K562 (cell line): Measurements from ENCODE around the gene UBASH3A. TPM values are rescaled to one million over a fixed set of nuclear protein-coding genes. Genes with fewer than 3 reads are reported as not detected.
A peak's percentile ranks its signal among the peaks of the same experiment; 100 is the strongest.

Source experiments
- CEBPB ChIP-seq: fragments of 450-650 bp; IDR thresholded peaks from 2 replicates; pipeline ENCODE4 v1.6.1; 2016; ENCODE audit warnings: missing genetic modification characterization, missing compliant biosample characterization
- FOXK2 ChIP-seq, 2 experiments: fragments of 450-650 bp; IDR thresholded peaks in 1 of 2; conservative IDR thresholded peaks in 1 of 2; 2 replicates each; pipeline ENCODE4 v1.6.1; 2016; ENCODE audit warnings: low read depth in 2 of 2, mild to moderate bottlenecking in 1 of 2
- GABPA ChIP-seq: fragments of 200-800 bp; sonication (Bioruptor generic); conservative IDR thresholded peaks from 2 replicates; pipeline ENCODE4 v1.6.1; 2016; ENCODE audit warnings: low read depth, missing genetic modification characterization, missing compliant biosample characterization
- GTF2E2 ChIP-seq: fragments of 200-800 bp; sonication (Bioruptor generic); IDR thresholded peaks from 2 replicates; pipeline ENCODE4 v1.6.1; 2016; ENCODE audit warnings: missing genetic modification characterization, missing compliant biosample characterization
- KDM1A ChIP-seq, 2 experiments: fragments of 450-650 bp; IDR thresholded peaks; 2 replicates each; pipeline ENCODE4 v1.6.1; 2016; ENCODE audit warnings: mild to moderate bottlenecking in 2 of 2
- PML ChIP-seq: IDR thresholded peaks from 2 replicates; pipeline ENCODE4 v1.6.1; 2012; ENCODE audit warnings: low read length, inconsistent platforms
- RBFOX2 ChIP-seq: fragments of 200-400 bp; formaldehyde crosslinking; IDR thresholded peaks from 2 replicates; pipeline ENCODE4 v1.6.1; 2017; ENCODE audit warnings: low read depth, mild to moderate bottlenecking, low read length, moderate library complexity
- RFX1 ChIP-seq: fragments of 450-650 bp; IDR thresholded peaks from 2 replicates; pipeline ENCODE4 v1.6.1; 2016; ENCODE audit warnings: mild to moderate bottlenecking, moderate library complexity
- RREB1 ChIP-seq: fragments of 250-450 bp; sonication (Bioruptor Pico); IDR thresholded peaks from 2 replicates; pipeline ENCODE4 v1.4.0; 2020
- SOX6 ChIP-seq: fragments of 450-650 bp; IDR thresholded peaks from 2 replicates; pipeline ENCODE4 v1.6.1; 2014; ENCODE audit warnings: mild to moderate bottlenecking
- SRF ChIP-seq, 2 experiments: fragments of 250-450, 450-650 bp in 1 of 2; sonication (Bioruptor Pico) in 1 of 2; sonication (generic) in 1 of 2; formaldehyde crosslinking; IDR thresholded peaks; 2 replicates each; pipeline versions ENCODE4 v1.5.0 to v1.5.1; 2020 to 2022; ENCODE audit warnings: mild to moderate bottlenecking in 1 of 2, missing genetic modification reagents in 1 of 2
- TBP ChIP-seq: optimal IDR thresholded peaks from 2 replicates; pipeline ENCODE3; 2011; ENCODE audit warnings: low read depth, low read length, improper control_type of control experiment
- ZKSCAN1 ChIP-seq: fragments of 150-350 bp; IDR thresholded peaks from 2 replicates; pipeline ENCODE4 v1.6.1; 2016; ENCODE audit warnings: low read depth, low read length
- polyA plus RNA-seq, 8 experiments: library from polyadenylated mRNA; depleted of rRNA in 4 of 8; stranded (reverse) in 5 of 8; unstranded in 3 of 8; fragments of >200 nt; fragmentation: Nextera tagmentation in 2 of 8; fragmentation: Illumina TruSeq in 1 of 8; extraction: Ambion mirVana in 2 of 8; extraction: Trizol in 1 of 8; gene quantifications; 2 replicates each; pipeline versions ENCODE4 v1.2.1 to v1.2.3, GENCODE V29; 2011 to 2014; ENCODE audit warnings: inconsistent platforms in 1 of 8, missing spikeins in 1 of 8
- total RNA-seq, 7 experiments: library from RNA; depleted of rRNA in 6 of 7; stranded (reverse); fragments of >200 nt in 6 of 7; fragmentation: Illumina TruSeq in 2 of 7; extraction: Trizol in 2 of 7; gene quantifications; 2 replicates each; pipeline versions ENCODE4 v1.2.1 to v1.2.3, GENCODE V29; 2011 to 2021; ENCODE audit warnings: low replicate concordance in 1 of 7
- TF ChIP-seq, protein P1 (sequence below), 3 experiments: fragments of 200-800 bp in 1 of 3; sonication (Bioruptor generic) in 1 of 3; sonication (generic) in 1 of 3; formaldehyde crosslinking in 1 of 3; IDR thresholded peaks; 2 replicates each; pipeline versions ENCODE4 v1.6.1 to v1.8.0; 2016 to 2022; ENCODE audit warnings: mild to moderate bottlenecking in 2 of 3, missing compliant biosample characterization in 2 of 3, missing genetic modification characterization in 2 of 3, missing genetic modification reagents in 1 of 3
- TF ChIP-seq, protein P2 (sequence below): fragments of 250-450 bp; sonication (Bioruptor Pico); IDR thresholded peaks from 2 replicates; pipeline ENCODE4 v1.8.0; 2022; ENCODE audit warnings: moderate library complexity, mild to moderate bottlenecking, inconsistent platforms
- TF ChIP-seq, protein P3 (sequence below): sonication (generic); formaldehyde crosslinking; IDR thresholded peaks from 2 replicates; pipeline ENCODE4 v1.8.0; 2022; ENCODE audit warnings: mild to moderate bottlenecking, missing genetic modification reagents

UBASH3A gene
- total and polyA plus RNA-seq, 9 of the 15 experiments (the other 6 are each of a cell fraction or from before 2014, with no cell fraction given) = 0.23 to 1.8 (median 1.1) TPM

DNA sequence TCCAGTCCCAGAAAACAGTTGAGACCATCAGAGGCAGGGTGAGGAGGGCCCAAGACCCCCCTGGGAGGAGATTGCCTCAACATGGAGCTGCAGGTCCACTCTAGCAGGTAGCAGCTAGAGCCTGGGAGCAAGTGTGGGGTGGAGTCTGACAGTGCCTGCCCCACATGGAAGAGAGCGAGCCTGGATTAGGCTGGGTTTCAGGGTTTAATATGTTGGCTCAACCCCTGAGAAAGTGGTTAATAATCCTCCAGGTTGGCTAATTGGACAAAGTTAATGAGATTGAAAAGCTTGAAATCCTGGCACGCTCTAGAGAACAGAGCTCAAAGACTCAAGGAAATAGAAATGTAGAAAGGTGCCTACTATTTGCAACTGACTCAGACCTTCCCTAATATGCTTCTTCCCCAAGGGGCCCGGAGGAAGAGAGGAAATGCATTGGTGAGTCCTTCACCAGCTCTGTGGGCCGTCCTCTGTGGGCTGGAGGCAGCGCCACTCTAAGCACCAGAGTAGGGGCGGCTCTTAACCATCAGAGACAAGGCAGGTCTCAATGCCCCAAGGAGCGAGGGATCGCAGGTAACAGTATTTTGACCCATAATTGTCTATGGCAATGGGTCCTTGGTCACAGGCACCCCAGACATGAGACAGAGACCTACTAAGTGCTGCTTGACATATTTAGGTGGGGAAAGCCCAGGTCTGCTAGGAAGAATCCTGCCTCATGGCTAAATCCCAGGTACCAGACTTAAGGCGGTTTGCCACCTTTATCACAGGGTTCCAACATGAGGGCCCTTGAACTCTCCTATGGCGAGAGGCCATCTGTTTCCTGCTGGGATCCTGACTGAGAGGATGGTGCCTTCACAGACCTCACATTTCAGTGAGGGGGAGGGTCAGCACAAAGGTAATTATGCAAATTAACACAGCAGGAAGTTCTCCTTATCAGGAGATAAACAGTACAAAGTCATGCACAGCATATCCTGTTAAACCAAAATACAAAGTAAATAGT is 58.5 kb downstream of the UBASH3A start (continued):
- TF ChIP-seq RREB1 (CRISPR knock-in tag) (no peak), SRF (CRISPR knock-in tag; IDR thresholded peaks at IDR 0.05) (peak in 1 of 2 experiments; percentile 88; a peak in 2 of 4 replicates), RFX1 (no peak), FOXK2 (conservative IDR thresholded peaks at IDR 0.05 in 1 of 2, IDR thresholded peaks at IDR 0.05 in 1 of 2; ENCODE audit: low read depth in 2 of 2) (no peak), KDM1A (IDR thresholded peaks at IDR 0.05) (peak in 1 of 2 experiments; percentile 36; a peak in 2 of 4 replicates), RBFOX2 (0 out of 2 replicates have a peak, but pooled peaks have one; percentile 27), GABPA (tag) (peak; percentile 45; the same call in 1 of the 2 replicates), ZKSCAN1 (peak; percentile 90), GTF2E2 (tag) (0 out of 2 replicates have a peak, but pooled peaks have one; percentile 38), TBP (peak; percentile 59), PML (peak; percentile 43; the same call in 1 of the 2 replicates), SOX6 (peak; percentile 75; the same call in 1 of the 2 replicates), CEBPB (no peak)
- TF ChIP-seq, protein P1, sequence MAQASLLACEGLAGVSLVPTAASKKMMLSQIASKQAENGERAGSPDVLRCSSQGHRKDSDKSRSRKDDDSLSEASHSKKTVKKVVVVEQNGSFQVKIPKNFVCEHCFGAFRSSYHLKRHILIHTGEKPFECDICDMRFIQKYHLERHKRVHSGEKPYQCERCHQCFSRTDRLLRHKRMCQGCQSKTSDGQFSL (CRISPR knock-in tag; IDR thresholded peaks at IDR 0.05) = no peak
- TF ChIP-seq, protein P1 (tag; IDR thresholded peaks at IDR 0.05) = no peak
- TF ChIP-seq, protein P2, sequence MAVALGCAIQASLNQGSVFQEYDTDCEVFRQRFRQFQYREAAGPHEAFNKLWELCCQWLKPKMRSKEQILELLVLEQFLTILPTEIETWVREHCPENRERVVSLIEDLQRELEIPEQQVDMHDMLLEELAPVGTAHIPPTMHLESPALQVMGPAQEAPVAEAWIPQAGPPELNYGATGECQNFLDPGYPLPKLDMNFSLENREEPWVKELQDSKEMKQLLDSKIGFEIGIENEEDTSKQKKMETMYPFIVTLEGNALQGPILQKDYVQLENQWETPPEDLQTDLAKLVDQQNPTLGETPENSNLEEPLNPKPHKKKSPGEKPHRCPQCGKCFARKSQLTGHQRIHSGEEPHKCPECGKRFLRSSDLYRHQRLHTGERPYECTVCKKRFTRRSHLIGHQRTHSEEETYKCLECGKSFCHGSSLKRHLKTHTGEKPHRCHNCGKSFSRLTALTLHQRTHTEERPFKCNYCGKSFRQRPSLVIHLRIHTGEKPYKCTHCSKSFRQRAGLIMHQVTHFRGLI (CRISPR knock-in tag) = no peak
- TF ChIP-seq, protein P3, sequence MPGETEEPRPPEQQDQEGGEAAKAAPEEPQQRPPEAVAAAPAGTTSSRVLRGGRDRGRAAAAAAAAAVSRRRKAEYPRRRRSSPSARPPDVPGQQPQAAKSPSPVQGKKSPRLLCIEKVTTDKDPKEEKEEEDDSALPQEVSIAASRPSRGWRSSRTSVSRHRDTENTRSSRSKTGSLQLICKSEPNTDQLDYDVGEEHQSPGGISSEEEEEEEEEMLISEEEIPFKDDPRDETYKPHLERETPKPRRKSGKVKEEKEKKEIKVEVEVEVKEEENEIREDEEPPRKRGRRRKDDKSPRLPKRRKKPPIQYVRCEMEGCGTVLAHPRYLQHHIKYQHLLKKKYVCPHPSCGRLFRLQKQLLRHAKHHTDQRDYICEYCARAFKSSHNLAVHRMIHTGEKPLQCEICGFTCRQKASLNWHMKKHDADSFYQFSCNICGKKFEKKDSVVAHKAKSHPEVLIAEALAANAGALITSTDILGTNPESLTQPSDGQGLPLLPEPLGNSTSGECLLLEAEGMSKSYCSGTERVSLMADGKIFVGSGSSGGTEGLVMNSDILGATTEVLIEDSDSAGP (CRISPR knock-in tag) = 0 out of 2 replicates have a peak, but pooled peaks have one; percentile 43
